Dendritic cell treated with granulocyte-macrophage colony-stimulating factor and Interleukin-4, amounts not matched to agents 40 ng/mL and 50 ng/mL, for 4 days (primary cell): ENCODE measurements around the gene CRIP1.

Experiments used
- H3K27ac Mint-ChIP-seq: one replicate; pipeline ENCODE4 v1.8.0; 2022; ENCODE audit warnings: mild to moderate bottlenecking, mixed read lengths
- H3K27me3 Mint-ChIP-seq: one replicate; pipeline ENCODE4 v1.8.0; 2022; ENCODE audit warnings: mild to moderate bottlenecking, mixed read lengths
- H3K36me3 Mint-ChIP-seq: one replicate; pipeline ENCODE4 v1.8.0; 2022; ENCODE audit warnings: low read depth, mixed read lengths
- H3K4me1 Mint-ChIP-seq: one replicate; pipeline ENCODE4 v1.8.0; 2022; ENCODE audit warnings: low read depth, mixed read lengths
- H3K4me3 Mint-ChIP-seq: one replicate; pipeline ENCODE4 v1.8.0; 2022; ENCODE audit warnings: mild to moderate bottlenecking, moderate library complexity, mixed read lengths
- H3K9me3 Mint-ChIP-seq: one replicate; pipeline ENCODE4 v1.8.0; 2022; ENCODE audit warnings: mixed read lengths
- intact Hi-C: fragments of 100-400 bp; cut with micrococcal nuclease; formaldehyde crosslinking; loops from one replicate; pipeline ENCODE4 v1.15.0; 2022

Gene CRIP1

GRCh38 chr14:105470350-105471296, 16.1 kb upstream of the CRIP1 start:
- Mint-ChIP-seq H3K27ac (no peak overlapping the region), H3K4me1 (peaks cover 9% of the 10 kb centered on the region), H3K4me3 (no peak overlapping the region), H3K27me3 (peaks cover 28% of the 10 kb centered on the region), H3K36me3 (peaks cover 53% of the 10 kb centered on the region), H3K9me3 (no peaks in the 10 kb centered on the region)
- intact Hi-C loops: no loop called here

DNA sequence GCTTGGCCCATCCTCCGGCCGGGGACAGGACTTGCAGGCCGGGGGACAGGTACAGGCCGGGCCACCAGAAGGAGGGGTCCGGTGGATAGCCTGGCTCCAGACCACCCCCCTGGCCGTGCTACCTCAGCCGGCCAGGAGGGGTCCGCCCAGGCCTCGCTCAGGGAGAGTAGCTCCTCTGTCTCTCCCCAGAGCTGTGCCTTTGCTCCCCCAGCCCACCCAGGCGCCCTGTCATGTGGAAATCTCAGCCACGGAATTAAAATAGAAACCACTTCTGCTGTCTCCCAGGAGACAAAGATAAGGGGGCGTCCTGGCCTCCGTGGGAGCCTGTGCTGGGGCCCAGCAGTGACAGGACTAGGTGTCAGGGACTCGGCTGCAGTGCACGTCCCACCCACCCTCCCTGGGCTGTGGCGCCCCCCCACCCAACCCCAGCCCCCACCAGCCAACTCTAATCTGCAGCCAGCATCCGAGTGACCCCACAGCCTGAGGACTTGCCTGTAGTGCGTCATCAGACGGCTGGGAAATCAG, 15.3 kb upstream of the CRIP1 start:
- peaks cover 36% of the 10 kb centered on the region for H3K27me3 Mint-ChIP-seq

DNA sequence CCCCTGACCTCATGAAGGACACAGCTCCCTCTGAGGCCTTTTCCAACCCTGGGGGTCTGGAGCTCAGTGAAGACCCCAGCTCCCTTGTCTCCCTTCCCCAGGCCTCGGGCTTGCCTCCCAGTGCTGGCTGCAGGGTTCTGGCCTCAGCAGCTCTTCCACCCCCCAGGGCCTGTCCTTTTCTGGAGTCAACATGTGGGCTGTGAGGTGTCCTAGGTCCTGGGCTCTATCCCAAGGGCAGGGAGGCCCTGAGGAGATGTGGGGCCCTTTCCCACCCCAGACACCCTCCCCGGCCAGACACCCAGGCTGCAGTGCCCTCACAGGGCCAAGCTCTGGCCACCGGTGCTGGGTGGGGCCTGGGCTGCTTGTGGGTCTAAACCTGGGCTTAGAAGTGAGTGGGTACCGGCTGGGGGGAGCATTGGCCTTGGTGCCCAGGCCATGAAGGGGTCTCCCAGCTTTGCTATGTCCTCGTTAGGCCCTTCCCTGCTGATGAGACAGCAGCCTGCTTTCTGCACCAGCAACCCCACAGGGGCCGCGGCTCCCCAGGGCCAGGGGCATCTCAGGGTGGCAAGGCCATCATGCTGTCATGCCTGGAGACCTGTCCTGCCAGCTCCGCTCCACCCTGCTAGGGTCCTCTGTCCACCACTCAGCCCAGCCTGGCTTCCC, 14.7 kb upstream of the CRIP1 start:
- intact Hi-C loops: no loop called here
- H3K36me3 Mint-ChIP-seq: peaks cover 40% of the 10 kb centered on the region
- H3K4me1 Mint-ChIP-seq: peaks cover 23% of the 10 kb centered on the region

More for the DNA sequence above, 15.3 kb upstream of the CRIP1 start:
- no peak overlapping the region for H3K4me3 Mint-ChIP-seq
- no peak overlapping the region for H3K27ac Mint-ChIP-seq
- H3K36me3 Mint-ChIP-seq: peaks cover 45% of the 10 kb centered on the region
- H3K4me1 Mint-ChIP-seq: peaks cover 17% of the 10 kb centered on the region
- intact Hi-C loops: no loop called here
- H3K9me3 Mint-ChIP-seq: no peaks in the 10 kb centered on the region

DNA sequence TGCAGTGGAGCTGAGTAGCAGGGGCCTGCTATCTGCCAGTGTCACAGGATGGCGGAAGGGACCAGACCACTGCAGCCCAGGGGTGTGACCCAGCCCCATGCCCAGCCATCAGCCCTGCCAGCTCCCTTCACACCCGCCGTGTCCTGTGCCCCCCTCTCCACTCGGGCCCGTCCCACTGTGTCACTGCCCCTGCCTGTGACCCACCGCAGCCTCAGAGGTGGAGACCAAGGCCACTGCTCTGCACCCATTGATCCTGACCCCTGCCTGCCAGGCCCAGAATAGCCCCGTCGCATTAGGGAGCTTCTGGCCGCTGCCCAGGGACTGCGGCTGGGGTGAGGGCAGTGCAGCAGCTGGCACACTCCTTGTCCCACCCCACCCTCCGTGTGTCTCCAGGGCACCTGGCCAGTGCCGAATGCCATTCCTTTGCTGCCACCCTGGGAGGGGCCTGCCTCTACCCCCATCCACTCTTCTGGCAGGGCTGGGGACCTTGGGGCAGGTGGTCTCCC, 14.1 kb upstream of the CRIP1 start:
- peak overlapping the region; percentile 7 for H3K27ac Mint-ChIP-seq
- H3K9me3 Mint-ChIP-seq: peaks cover 6% of the 10 kb centered on the region
- H3K4me3 Mint-ChIP-seq: no peak overlapping the region
- peaks cover 46% of the 10 kb centered on the region for H3K27me3 Mint-ChIP-seq
- intact Hi-C loops: no loop called here
- peaks cover 29% of the 10 kb centered on the region for H3K4me1 Mint-ChIP-seq
- peaks cover 39% of the 10 kb centered on the region for H3K36me3 Mint-ChIP-seq

More for the DNA sequence above, 14.7 kb upstream of the CRIP1 start:
- Mint-ChIP-seq H3K27ac (no peak overlapping the region), H3K9me3 (peaks cover under 1% of the 10 kb centered on the region), H3K4me3 (no peak overlapping the region), H3K27me3 (peaks cover 41% of the 10 kb centered on the region)

- peak overlapping the region; percentile 7 for H3K27ac Mint-ChIP-seq
- H3K4me1 Mint-ChIP-seq: peaks cover 31% of the 10 kb centered on the region
- peaks cover 9% of the 10 kb centered on the region for H3K9me3 Mint-ChIP-seq
- peaks cover 33% of the 10 kb centered on the region for H3K36me3 Mint-ChIP-seq
- H3K4me3 Mint-ChIP-seq: peak overlapping the region; percentile 78
- peaks cover 49% of the 10 kb centered on the region for H3K27me3 Mint-ChIP-seq
- intact Hi-C loops: no loop called here
These were observed 13.5 kb upstream of the CRIP1 start for GRCh38 chr14:105473033-105473676.

- H3K36me3 Mint-ChIP-seq: peaks cover 26% of the 10 kb centered on the region
- peaks cover 9% of the 10 kb centered on the region for H3K9me3 Mint-ChIP-seq
- H3K27ac Mint-ChIP-seq: no peak overlapping the region
- peaks cover 31% of the 10 kb centered on the region for H3K4me1 Mint-ChIP-seq
- intact Hi-C loops: loop anchor here (2.0 kb wide), 1 partner anchor 17 kb away; the partner anchor contains the start of gene TEDC1
- H3K27me3 Mint-ChIP-seq: peaks cover 50% of the 10 kb centered on the region
- H3K4me3 Mint-ChIP-seq: peak overlapping the region; percentile 78
These were observed 12.8 kb upstream of the CRIP1 start for GRCh38 chr14:105473677-105474482.

DNA sequence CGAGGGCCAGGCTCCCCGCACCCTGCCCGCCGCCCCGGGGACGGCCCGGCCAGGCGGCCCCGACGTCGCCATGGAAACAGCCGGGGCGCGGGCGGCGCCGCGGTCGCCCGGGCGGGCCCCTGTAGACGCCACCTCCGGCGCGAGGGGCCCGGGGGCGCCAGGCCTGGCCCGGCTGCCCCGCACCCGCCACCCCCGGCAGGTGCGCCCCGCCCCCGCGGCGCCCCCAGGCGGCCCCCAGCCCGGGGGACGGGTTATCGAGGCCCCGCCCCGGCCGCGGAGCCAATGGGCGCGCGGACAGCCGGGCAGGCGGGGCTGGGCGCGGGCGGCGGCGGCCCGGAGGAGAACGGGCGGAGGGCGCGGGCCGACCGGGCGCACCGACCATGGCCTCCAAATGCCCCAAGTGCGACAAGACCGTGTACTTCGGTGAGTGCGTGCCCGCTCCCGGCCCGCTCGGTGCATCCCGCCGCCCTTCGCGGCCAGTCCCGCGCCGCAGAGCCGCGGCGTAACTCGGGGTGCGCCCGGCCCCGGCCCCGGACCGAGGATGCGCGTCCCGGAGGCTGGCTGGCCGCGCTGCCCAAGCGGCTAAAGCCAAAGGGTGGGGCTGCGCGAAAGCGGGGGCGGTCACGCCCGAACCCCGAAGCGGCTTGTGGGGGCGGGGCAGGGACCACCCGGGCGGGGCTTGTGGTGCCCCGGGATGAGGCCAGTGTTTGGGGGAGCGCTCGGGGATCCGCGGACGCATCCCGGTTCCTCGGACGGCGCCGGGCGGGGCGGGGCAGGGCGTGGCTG, 12.0 kb upstream of the CRIP1 start, which contains the start of gene CRIP2:
Gene CRIP2, plus strand, starts transcription at position 339 of the 786 bp plus-strand sequence. Its CDS starts 42 bp downstream, at position 381.
- Mint-ChIP-seq H3K9me3 (peaks cover 9% of the 10 kb centered on the region), H3K27ac (no peak within 1 kb of the TSS), H3K4me1 (peaks cover 33% of the 10 kb centered on the region), H3K36me3 (peaks cover 19% of the 10 kb centered on the region), H3K4me3 (peak within 1 kb of the TSS; percentile 78), H3K27me3 (peaks cover 56% of the 10 kb centered on the region)
- intact Hi-C loops: loop anchor here (2.0 kb wide), 1 partner anchor 16 kb away; the partner anchor contains the start of gene TEDC1

DNA sequence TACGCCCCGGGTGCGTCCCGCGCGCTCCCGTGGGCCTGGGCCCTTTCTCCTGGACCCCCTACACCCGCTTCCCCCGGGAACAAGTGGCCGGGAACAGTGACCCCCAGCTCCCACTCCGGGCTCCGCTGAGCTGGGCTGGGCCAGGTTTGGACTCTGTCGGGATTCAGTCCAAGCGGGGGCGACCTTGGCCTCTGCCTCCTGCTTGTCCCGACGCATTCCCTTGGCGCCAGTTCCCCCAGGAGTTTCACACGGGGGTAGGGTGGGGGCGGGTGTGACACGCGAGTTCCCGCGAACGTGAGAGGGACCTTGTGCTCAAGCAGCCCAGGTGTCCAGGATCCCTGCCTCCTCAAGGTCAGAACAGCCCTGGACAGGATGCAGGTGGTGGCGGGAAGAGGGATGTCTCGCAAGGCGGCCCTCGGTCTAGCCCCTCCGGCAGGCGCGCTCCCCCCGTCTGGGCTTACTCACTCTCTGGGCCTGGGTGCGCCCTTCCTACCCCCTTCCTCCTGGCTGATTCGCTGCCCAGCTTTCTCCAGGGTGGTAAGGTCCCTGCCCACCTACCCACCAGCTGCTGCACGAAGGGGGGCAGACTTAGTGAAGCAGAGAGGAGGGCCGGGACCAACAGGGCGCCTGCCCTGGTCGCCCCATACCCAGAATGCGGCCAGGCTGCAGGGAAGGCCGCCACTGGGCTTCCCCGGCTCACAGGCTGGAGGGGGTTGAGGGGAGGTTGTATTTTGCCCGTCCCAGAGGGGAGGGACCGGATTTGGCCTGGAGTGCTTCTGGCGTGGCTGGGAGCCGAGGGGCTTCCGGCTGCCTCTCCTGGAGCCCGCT, 11.2 kb upstream of the CRIP1 start:
- peaks cover 41% of the 10 kb centered on the region for H3K4me1 Mint-ChIP-seq
- H3K36me3 Mint-ChIP-seq: peaks cover 11% of the 10 kb centered on the region
- peaks cover 64% of the 10 kb centered on the region for H3K27me3 Mint-ChIP-seq
- intact Hi-C loops: loop anchor here (2.0 kb wide), 1 partner anchor 15 kb away; the partner anchor contains the start of gene TEDC1
- H3K27ac Mint-ChIP-seq: no peak overlapping the region
- H3K4me3 Mint-ChIP-seq: no peak overlapping the region
- peaks cover 9% of the 10 kb centered on the region for H3K9me3 Mint-ChIP-seq

- Mint-ChIP-seq H3K27ac (no peak overlapping the region), H3K27me3 (peaks cover 68% of the 10 kb centered on the region), H3K4me3 (no peak overlapping the region), H3K4me1 (peaks cover 49% of the 10 kb centered on the region), H3K9me3 (peaks cover 9% of the 10 kb centered on the region), H3K36me3 (peaks cover 6% of the 10 kb centered on the region)
- intact Hi-C loops: no loop called here
These were observed 10.4 kb upstream of the CRIP1 start for GRCh38 chr14:105476097-105476830.

DNA sequence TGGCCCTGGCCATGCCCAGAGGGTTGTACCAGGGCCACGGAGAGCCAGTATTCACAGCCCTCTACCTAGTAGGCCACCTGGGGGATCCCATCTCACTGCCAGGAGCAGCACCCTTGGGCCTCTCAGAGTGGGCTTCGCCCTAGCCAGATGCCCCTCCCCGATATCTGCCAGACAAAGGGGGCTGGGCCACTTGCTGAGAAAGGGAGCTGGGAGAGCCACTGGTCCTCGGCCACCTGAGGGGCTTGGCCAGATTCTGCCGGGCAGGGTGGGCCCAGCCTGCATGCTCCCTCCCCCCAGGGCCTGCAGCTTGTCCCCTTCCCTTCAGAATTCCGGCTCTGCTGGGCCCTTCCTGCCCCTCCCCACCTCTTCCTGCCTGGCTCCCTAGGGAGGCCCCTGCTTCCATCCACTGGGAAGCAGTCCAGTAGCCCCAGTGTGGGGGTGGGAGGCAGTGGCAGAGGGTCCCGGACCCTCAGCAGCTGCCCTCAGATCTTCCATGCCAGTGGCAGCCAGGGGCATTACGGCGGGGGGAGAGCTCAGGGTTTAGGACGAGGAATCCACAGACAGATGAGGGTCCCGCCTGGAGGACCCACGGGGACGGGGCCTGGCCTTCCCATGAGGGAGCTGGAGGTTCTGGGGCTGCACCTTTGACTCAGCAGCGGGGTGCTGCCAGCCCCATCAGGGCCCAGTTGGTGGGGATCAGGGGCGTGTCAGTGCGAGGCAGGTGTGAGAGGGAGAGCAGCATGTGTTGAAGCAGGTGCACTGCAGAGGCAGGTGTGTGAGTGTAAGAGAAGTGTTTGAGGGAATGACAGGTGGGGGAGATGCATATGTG, 9.6 kb upstream of the CRIP1 start:
- peak overlapping the region; percentile 47 for H3K27ac Mint-ChIP-seq
- H3K4me1 Mint-ChIP-seq: peaks cover 55% of the 10 kb centered on the region
- peaks cover 9% of the 10 kb centered on the region for H3K9me3 Mint-ChIP-seq
- peaks cover 64% of the 10 kb centered on the region for H3K27me3 Mint-ChIP-seq
- H3K4me3 Mint-ChIP-seq: no peak overlapping the region
- intact Hi-C loops: no loop called here
- H3K36me3 Mint-ChIP-seq: peaks cover 6% of the 10 kb centered on the region
